ENCODE results near the gene IL1A.
"Not testable (repeated sequence)": the region's sequence is repeated elsewhere in the genome, so short reads cannot be mapped to it uniquely, and the experiment has no call there.

IL1A gene

GRCh38 chr2:112784199-112785189 lies at the start of gene IL1A:
Gene IL1A (minus strand): TSS chr2:112784493. CDS start chr2:112783770, 723 bp downstream.
- no peak for DNase-seq (ENCODE audit: low spot score)

GRCh38 chr2:112833976-112834375 lies 49.7 kb upstream of the IL1A start:
- DNase-seq (ENCODE audit: low spot score): no peak

- not testable (repeated sequence) for DNase-seq (ENCODE audit: low spot score)
These were observed 49.3 kb upstream of the IL1A start for GRCh38 chr2:112833639-112833931.

- no peak for DNase-seq (ENCODE audit: low spot score)
These were observed 48.7 kb upstream of the IL1A start for GRCh38 chr2:112832841-112833638.

- no peak for DNase-seq (ENCODE audit: low spot score)
These were observed 47.9 kb upstream of the IL1A start for GRCh38 chr2:112831946-112832840.

GRCh38 chr2:112831513-112831845 lies 47.2 kb upstream of the IL1A start:
- DNase-seq (ENCODE audit: low spot score): no peak

- DNase-seq (ENCODE audit: low spot score): no peak
These were observed 46.6 kb upstream of the IL1A start for GRCh38 chr2:112830682-112831512.

GRCh38 chr2:112829961-112830681 lies 45.8 kb upstream of the IL1A start:
- no peak for DNase-seq (ENCODE audit: low spot score)

GRCh38 chr2:112829101-112829960 lies 45.0 kb upstream of the IL1A start:
- DNase-seq (ENCODE audit: low spot score): no peak

GRCh38 chr2:112828251-112828691 lies 44.0 kb upstream of the IL1A start:
- no peak for DNase-seq (ENCODE audit: low spot score)

- no peak for DNase-seq (ENCODE audit: low spot score)
These were observed 43.4 kb upstream of the IL1A start for GRCh38 chr2:112827604-112828185.

- no peak for DNase-seq (ENCODE audit: low spot score)
These were observed 42.7 kb upstream of the IL1A start for GRCh38 chr2:112827009-112827408.

- DNase-seq (ENCODE audit: low spot score): no peak
These were observed 41.4 kb upstream of the IL1A start for GRCh38 chr2:112825706-112826105.

GRCh38 chr2:112824694-112825085 lies 40.4 kb upstream of the IL1A start:
- DNase-seq (ENCODE audit: low spot score): no peak

- DNase-seq (ENCODE audit: low spot score): no peak
These were observed 37.4 kb upstream of the IL1A start for GRCh38 chr2:112821682-112822081.

- DNase-seq (ENCODE audit: low spot score): no peak
These were observed 36.8 kb upstream of the IL1A start for GRCh38 chr2:112821142-112821541.

- no peak for DNase-seq (ENCODE audit: low spot score)
These were observed 36.0 kb upstream of the IL1A start for GRCh38 chr2:112820343-112820742.

GRCh38 chr2:112819081-112819480 lies 34.8 kb upstream of the IL1A start:
- no peak for DNase-seq (ENCODE audit: low spot score)
